OCI-M2 (cell line): Measurements from ENCODE around the gene TEX52.

Source experiments
- DNase-seq: peaks from one replicate; lab custom pipeline; 2025; ENCODE audit not compliant: unreplicated experiment; lab: John Stamatoyannopoulos, UW

Gene TEX52

DNA sequence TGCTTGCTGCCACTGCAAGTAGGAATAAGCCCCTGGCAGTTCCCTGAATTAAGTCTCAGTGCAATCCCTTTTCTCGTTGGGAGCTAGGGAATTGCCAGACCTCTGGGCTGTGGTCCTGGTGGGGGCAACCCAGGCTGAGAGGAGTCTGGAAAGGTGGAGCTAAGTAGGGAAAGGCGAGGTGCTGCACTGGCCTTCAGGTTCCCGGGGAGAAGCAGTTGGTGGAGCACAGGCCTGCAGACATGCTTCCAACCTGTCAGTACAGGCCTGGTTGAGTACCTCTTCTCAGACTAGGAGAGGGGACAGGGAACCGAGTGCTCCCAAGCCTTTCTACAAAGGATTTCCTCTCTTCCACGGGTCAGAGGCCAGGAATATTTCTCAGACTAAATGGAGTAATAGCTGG lies 23.5 kb downstream of the TEX52 start:
- no peak for DNase-seq

DNA sequence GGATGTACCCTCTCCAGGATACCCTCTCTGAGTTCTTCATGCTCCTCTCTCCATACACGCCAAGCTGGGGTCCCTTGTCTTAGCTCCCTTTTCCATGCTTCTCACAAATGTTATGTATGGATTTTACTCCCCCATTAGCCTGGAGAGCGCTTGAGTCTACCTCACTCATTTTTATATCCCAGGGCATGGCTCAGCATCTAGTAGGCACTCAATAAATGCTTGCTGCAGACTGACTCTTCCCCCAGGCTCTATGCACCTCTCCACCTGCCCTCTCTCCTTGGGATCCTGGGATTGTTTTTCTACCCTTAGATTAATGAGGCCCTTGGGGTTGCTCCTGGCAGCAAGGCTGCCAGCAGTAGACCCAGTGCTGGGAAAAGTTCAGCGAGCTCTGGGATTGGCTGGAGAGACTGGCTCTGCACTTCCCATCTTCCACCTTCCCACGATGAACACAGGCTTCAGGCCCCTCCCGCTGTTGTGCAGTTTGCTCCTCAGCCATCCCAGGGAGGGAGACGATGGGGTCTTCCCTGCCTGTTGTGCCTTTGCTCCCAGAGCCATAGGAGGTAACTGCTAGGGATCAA lies 24.2 kb downstream of the TEX52 start:
- DNase-seq: no peak

DNA sequence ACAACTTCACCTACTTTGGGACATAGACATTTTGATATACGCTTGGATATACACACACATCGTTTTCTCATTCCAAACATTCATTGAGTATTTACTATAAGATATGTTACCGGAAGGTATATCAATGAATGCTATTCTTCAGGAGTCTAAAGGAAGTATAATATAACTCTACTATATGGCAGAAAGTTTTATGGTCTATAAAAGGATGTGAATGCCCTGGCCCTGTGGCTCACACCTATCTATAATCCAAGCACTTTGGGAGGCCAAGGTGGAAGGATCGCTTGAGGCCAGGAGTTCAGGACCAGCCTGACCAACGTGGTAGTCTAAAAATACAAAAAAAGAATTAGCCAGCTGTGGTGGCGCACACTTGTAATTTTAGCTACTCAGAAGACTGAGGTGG lies 27.6 kb downstream of the TEX52 start:
- DNase-seq: no peak

DNA sequence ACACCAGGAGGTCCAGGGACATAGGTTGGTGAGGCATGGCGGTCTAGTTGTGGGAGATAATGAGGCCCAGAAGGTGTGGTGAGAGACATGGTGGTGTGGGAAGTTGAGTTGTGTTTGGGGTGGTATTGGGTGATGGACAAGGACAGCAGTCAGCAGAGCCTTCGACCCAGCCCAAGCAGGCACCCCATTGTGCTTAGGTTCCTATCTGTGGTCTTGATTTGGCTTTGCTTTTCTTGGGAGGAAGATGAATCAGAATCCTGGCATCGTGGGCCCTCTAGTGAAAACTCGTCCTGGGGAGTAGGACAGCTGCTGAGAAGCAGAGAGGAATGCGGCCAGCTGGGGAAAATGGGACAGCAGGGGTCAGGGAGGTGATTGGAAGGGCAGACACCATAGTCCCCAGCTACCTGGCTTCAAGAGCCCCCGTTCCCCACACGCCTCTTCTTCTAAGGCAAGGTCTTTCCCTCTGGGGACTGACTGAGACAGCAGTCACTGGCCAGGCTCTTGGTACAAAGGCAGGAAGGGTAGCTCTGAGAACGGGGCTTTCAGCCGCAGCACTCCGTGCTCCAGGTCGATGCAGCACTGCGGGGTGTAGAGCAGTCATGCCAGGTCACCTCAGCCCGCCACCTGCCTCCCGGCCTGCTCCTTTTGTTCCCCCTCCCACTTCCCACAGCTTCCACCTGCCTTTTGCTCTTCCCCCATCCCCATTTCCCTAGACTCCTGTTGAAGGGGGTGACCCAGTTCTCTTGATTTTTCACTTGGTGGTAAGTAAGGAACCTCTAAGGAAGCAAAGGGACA lies 29.9 kb downstream of the TEX52 start:
- no peak for DNase-seq

DNA sequence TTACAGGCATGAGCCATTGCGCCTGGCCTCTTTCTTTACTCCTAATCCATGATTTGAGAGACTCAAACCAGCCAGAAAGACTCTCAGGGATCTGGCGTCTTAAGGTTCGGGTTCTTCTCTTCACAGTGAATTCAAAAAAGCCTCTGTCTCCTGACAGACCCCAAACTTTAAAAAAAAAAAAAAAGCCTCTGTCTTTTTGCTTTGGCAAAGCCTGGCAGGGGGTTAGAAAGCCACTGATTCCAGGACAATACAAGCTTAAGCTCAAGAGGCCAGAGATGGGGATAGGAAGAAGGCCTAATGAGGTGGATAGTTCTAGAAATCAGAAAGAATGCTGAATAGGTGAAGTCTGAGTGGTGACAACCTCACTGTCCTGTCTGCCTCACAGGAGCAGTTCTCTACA lies 30.8 kb downstream of the TEX52 start:
- DNase-seq: no peak

DNA sequence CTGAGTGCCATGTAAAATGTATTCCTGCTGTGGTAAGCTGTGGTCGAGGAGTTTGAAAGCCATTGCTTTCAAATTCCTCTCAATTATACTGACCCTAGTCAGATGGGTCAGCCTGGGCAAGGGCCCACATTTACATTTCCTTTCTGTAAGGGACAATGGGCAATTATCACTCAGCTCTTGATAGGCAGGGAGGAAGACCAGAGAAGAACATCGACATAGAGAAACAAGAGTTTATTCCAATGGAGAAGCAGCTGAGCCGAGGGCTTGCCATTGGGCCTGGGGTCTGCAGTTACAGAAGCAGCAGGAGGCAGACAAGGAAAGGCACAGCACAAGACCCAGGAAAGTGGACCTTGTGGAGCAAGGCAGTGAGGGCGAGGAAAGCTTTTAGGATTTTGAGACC lies 31.7 kb downstream of the TEX52 start:
- no peak for DNase-seq

DNA sequence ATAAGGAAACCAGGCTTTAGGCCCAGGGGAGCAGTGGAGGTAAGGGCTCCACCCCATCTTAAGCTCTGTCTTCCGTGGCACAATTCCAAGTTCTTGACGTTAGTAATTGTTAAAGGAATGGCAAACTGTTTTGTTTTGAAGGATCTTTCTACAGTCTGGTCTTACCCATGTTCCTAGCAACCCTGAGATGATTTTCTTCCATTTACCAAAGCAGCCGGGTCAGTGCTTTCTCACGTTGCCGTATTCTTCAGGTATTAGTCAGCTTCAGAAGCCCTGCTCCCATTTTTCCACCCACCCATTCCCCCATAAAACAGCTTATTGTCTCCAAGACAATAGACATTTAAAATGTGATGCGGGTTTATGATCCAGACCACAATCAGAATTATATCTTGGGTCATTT lies 32.3 kb downstream of the TEX52 start:
- no peak for DNase-seq

DNA sequence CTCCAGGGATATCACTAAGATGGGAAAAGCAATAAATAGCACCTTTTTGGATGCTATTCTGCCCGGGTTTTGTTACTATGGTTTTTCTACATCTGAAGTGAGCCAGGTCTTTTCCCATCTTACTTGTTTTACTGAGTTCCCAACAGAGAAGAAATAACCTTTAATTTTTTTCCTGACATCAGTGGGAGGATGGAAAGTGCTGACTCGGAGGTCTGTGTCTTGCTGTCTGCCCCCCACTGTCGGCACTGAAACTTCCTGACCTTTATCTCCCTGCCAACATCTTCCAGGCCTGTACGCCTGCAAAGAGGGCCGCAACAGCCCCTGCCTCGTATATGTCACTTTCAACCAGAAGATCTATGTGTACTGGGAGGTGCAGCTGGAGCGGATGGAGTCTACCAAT lies 33.4 kb downstream of the TEX52 start:
- DNase-seq: no peak

DNA sequence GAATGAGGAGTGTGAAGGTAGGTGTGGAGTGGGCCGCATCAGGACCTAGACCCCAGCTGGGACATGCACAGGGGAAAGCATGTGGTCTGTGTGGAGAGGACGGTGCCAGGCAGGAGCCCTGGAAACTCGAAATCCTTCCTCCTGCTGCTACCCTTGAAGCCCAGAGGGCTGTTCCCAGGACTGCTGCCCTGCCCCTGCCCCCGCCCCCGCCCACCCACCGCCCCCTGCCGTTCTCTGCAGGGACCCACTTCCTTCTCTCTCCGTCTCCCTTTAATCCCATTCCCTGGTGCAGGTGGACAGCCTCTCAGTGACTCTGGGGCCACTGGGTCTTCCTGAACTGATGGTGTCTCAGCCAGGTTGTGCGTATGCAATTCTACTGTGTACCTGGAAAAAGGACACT lies 36.4 kb downstream of the TEX52 start:
- DNase-seq: no peak

DNA sequence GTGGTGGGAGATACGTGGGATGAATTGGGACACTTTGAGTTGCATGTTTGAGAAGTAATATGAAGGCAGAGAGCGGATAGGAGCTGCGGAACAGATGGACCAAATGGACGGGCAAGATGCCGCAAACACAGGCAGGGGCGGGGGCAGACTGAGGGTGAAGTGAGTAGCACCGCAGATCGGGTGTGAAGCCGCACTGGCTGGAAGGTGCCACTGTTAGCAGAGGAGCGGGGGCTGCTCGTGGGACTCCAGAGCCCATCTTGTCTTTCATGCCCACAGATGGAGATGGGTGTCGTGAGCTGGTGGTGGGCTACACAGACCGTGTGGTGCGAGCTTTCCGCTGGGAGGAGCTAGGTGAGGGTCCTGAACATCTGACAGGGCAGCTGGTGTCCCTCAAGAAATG lies 37.0 kb downstream of the TEX52 start:
- DNase-seq: no peak

DNA sequence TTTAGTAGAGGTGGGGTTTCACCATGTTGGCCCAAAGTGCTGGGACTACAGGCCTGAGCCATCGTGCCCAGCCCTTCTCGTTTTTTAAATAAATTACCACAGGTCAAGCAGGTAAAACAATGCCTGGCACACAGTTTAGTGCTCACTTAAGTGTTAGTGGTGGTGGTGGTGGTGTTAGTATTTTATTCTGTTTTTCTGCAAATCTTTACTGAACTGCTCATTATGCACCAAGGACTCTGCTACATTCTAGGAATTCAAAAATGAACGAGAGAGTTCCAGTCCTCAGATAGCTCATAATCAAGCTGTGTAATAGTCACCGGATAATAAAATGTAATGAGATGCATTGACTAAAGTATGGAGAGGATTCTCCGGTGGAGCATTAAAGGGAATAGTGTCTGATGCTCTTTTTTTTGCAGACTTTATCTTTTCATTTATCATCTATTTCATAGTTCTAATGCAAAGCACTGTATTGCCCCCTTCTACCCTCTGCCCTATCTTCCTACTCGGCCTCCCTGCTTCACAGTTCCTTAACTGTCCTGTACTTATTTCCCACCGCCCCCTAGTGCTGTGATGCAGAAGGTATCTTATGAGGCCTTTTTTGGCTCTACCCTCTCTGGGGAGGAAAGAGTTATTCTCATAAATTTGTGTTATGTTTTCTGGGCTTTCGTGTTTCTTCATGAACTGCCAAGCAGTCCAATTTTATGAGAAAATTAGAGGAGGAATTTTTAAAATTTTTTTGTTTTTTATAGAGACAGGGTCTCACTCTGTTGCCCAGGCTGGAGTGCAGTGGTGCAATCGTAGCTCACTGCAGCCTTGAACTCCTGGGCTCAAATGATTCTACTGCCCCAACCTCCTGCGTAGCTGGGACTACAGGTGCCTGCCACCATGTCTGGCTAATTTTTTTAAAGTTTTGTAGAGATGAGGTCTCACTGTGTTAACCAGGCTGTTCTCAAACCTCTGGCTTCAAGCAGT lies 43.3 kb downstream of the TEX52 start:
- DNase-seq: no peak

DNA sequence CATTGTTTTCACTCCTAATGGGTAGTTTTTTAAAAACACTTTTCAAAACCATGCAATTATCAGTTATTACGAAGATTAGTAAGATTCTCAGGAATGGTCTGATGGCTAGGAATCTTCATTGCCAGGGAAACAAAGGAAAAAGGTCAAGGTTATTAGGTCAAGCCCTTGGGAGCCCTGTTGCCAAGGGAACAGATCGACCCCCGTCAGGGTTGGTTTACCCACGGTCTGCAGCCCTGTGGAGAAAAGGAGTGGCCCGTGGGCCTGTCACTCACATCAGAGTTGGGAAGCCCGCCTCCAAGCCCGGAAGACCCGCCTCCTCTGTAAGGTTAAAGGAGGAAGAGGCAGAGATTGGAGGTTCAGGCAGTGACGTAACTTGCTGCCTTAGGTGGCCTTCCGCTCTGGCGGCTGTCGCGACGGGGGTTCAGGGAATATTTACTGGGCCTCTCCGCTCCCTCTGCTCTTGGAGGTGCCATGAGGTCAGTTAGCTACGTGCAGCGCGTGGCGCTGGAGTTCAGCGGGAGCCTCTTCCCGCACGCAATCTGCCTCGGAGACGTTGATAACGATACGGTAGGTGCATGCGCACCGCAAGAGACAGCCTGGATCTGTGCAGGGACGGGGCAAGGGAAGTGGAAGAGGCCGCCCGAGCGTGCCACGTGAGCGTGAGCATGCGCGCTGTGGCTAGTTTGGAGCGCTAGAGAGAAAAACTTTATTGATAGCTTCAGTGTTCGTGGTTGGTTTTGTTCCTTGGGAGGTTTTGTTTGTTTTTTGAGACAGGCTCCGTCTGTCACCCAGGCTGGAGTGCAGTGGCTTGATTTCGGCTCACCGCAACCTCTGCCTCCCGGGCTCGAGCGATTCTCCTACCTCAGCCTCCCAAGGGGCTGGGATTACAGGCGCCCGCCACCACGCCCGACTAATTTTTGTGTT lies 44.3 kb downstream of the TEX52 start, which contains the start of gene ITFG2:
ITFG2 (plus strand) TSS at position 379 of the 924 bp plus-strand sequence; CDS start at position 472, 93 bp downstream.
- DNase-seq: peak; percentile 82

DNA sequence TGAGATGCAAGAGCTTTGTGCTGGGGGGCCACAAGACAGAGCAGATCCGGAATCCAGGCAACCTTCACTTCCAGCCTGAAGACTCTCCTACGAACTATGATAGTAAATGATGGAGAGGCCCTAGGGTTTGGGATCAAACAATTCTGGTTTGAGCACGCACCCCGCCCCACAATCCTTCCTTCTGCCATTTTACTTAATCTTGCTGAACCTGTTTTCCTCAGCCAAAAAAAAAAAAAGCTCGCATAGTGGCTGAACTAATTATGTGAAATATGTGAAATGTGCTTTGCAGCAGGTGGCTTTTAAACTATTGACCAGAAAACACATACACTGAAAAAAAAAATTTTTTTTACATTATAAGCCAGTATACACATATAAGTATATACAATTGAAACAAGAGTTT lies 45.0 kb downstream of the TEX52 start:
- no peak for DNase-seq

DNA sequence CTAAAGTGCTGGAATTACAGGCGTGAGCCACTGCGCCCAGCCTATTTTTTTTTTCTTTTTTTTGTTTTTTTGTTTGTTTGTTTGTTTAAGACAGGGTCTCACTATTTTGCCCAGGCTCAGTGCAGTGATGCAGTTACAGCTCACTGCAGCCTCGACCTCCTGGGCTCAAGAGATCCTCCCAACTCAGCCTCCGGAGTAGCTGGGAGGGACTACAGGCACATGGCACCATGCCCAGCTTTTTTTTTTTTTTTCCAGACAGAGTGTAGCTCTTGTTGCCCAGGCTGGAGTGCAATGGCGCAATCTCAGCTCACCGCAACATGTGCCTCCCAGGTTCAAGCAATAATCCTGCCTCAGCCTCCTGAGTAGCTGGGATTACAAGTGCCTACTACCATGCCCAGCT lies 50.1 kb downstream of the TEX52 start:
- DNase-seq: no peak

DNA sequence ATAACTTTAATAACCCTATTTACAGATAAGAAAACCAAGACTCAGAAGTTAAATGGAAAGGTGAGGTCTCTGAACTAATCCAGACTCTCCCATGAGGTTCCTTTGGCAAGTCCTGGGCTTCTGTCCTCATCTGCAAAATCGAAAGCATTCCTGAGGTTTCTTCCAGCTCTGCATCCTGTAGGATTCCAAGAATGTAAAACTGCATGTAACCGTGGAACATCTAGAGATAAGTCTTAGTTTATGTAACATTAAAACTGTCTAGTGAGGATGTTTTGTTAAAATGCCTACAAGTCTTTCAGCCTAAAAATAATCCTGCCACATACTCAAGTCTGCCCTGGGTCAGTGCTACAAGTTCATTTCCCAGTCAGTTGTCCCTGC lies 51.7 kb downstream of the TEX52 start:
- DNase-seq: no peak

DNA sequence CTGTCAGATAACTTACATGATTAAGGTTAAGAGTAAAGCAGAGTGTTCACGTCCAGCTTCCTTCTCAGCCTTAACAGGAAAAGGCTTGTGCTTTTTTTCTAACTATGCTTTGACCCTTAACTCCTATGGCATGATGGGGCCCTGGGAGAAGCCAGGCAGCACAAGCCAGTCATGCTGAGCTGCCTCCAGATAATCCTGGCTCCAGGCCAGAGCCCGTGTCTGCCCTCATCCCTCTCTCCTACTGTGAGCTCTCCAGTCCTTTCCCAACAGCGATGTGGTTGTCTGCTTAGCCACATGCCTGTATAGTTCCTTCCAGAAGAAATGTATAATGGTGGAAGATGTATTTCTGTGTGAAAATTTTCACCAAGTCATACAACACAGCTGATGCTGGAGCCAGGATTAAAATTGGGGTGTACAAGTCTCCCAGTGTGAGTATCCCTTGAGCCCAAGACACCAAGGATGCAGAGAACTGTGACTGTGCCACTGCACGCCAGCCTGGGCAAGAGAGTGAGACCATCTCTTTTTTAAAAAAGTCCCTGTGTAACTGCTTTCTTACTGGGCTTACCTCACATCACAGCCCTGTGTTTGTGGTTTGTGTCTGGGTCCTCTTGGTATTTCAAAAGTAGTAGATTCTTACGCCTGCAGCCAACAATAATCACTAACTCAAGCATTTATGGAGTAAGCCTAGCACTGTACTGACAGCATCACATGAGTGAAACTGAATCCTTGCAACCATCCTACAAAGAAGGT lies 52.3 kb downstream of the TEX52 start:
- no peak for DNase-seq

DNA sequence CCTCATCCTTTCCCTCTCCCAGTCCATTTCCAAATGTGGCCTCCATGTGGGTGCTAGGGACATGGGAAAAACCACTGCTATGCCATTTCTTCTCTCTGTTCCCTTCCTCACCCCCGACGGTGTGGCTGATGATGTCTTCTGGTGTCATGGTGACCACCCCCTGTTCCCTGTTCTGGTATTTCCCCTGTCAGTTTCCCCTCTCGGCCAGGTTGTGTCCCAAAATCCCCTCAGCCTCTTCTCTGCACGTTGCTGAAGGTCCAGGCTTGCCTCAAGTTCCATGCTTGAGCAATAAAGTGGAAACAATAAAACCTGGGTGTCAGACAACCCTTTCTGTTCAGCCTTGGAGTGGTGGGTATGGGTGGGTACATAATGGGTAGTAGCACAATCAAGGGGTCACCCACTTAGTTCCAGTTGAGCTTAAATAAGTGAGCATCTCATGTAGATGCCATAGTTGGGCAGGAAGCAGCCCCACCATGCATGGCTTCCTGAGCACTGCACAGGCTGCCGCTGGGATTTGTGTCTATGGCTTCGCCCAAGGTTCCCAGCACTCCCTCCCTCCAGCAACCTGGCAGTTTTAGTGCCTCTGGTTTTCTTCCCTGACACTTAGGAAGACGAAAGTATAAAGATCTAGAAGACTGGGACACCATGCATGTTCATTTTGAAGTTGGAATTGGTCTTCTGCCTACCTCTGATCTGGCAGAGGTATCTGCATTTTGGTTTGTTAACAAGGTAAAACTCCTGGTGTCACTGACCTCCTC lies 53.0 kb downstream of the TEX52 start:
- no peak for DNase-seq

DNA sequence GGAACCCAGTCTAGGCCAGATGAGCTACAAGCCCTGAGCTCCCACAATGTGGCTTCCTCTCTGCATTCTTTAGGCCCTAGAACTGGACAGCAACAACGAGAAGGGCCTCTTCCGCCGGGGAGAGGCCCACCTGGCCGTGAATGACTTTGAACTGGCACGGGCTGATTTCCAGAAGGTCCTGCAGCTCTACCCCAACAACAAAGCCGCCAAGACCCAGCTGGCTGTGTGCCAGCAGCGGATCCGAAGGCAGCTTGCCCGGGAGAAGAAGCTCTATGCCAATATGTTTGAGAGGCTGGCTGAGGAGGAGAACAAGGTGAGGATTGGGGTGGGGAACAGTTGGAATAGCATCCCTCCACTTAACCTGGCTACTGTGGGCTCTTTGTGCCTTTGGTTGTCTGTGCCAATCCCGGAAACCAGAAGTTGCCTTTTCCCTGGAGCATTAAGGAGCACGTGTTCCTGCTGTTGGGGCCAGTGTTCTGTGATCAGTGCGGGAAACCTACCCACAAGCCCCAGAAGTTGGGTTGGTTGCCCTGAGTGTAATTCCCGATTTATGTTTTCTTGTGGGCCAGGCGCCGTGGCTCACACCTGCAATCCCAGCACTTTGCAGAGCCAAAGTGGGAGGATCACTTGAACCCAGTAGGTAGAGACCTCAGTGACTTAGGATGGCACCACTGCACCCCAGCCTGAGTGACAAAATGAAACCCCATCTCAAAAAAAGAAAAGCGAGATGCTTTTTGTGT lies 55.6 kb downstream of the TEX52 start:
- DNase-seq: no peak
